ENCODE data around the gene TLR10.

TLR10 gene

DNA sequence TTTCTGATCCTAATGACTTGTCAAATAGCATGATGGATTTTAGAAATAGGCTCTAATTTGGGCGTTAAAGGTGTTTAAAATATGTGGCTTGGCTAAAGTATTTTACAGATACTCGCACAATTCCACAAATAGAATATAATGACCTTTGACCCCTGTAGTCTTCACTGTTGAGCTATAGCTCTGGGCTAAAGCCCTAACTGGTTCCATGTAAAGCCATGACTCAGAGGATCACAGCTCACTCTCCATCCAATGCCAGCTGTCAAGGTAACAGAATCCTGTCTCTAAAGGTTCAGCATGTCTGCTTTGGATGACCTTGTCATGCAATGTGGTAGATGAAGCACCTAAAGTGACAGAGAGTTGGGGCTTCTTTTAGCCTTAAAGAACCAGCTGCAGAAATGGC is 42.5 kb downstream of the TLR10 start:
- no peak for TF ChIP-seq EZH2 (optimal IDR thresholded peaks at IDR 0.05; ENCODE audit: low read depth, low read length)
- no peak for TF ChIP-seq EZH2phosphoT487 (IDR thresholded peaks at IDR 0.05; ENCODE audit: low read length)
- TF ChIP-seq, protein P1, sequence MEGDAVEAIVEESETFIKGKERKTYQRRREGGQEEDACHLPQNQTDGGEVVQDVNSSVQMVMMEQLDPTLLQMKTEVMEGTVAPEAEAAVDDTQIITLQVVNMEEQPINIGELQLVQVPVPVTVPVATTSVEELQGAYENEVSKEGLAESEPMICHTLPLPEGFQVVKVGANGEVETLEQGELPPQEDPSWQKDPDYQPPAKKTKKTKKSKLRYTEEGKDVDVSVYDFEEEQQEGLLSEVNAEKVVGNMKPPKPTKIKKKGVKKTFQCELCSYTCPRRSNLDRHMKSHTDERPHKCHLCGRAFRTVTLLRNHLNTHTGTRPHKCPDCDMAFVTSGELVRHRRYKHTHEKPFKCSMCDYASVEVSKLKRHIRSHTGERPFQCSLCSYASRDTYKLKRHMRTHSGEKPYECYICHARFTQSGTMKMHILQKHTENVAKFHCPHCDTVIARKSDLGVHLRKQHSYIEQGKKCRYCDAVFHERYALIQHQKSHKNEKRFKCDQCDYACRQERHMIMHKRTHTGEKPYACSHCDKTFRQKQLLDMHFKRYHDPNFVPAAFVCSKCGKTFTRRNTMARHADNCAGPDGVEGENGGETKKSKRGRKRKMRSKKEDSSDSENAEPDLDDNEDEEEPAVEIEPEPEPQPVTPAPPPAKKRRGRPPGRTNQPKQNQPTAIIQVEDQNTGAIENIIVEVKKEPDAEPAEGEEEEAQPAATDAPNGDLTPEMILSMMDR (IDR thresholded peaks at IDR 0.05; ENCODE audit: low read length), result no peak

DNA sequence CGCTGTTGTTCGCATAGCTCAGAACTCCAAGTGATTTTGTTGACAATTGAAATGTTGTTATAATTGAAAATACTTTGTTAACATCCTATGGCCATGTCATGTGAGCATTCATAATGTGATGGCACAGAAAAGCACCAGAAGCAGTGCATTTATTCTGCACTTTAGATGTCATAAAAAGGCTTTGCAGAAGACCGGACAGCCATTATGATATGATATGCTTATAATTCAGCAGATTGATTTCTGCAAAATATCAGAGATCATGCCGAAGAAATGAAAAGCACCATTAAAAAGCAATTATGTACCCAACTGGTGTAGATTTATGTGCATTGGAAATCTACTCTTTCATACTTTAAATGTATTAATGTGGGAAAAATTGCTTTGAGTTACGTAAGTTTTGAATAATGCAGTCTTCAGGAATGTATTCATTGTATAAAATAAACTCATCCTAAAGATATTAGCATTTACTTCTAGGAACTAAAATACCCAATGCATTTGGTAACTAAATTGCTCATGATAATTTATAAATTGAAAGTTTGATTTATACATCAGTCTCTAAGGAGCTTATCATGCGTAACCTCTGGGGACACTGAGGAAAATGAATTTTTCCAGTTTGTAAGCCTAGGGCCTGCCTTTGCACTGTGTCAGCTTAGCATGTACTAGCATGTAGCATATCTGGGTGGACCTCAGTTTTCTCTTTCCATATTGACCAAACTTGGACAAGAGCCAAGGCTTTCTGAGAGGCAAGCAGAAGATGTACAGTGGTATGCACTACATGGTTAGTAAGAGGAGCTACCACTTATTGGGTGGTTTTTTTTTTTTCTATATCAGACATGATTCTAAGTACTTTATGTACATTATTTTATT is 43.6 kb downstream of the TLR10 start:
- Histone ChIP-seq H2AFZ (ENCODE audit: low read length) (no peak overlapping the region), H3K27ac (ENCODE audit: low read length) (no peak overlapping the region), H3K4me3 (ENCODE audit: low read length) (no peak overlapping the region), H3K9ac (ENCODE audit: low read length) (no peak overlapping the region), H3K36me3 (replicated peaks; ENCODE audit: insufficient read depth, low read length) (no peaks in the 10 kb centered on the region), H3K4me2 (ENCODE audit: low read depth, low read length) (no peak overlapping the region), H3F3A (ENCODE audit: insufficient read depth, low read length) (no peaks in the 10 kb centered on the region), H4K20me1 (ENCODE audit: insufficient read depth, low read length) (no peaks in the 10 kb centered on the region), H3K9me2 (replicated peaks; ENCODE audit: insufficient read depth, low read length) (no peaks in the 10 kb centered on the region), H3K79me2 (ENCODE audit: low read length) (no peaks in the 10 kb centered on the region), H3K27me3 (replicated peaks; ENCODE audit: insufficient read depth, low read length) (no peaks in the 10 kb centered on the region), H3K4me1 (ENCODE audit: low read length) (peaks cover 5% of the 10 kb centered on the region; the same call in 1 of the 2 replicates), H3K9me3 (replicated peaks; ENCODE audit: insufficient read depth, low read length) (no peaks in the 10 kb centered on the region)
- TF ChIP-seq EZH2 (optimal IDR thresholded peaks at IDR 0.05; ENCODE audit: low read depth, low read length) (no peak), EZH2phosphoT487 (IDR thresholded peaks at IDR 0.05; ENCODE audit: low read length) (no peak)
- TF ChIP-seq, protein P1 (IDR thresholded peaks at IDR 0.05; ENCODE audit: low read length), result no peak
- no peak for DNase-seq

More for the DNA sequence above, 42.5 kb downstream of the TLR10 start:
- Histone ChIP-seq H3K36me3 (replicated peaks; ENCODE audit: insufficient read depth, low read length) (no peaks in the 10 kb centered on the region), H3K9me3 (replicated peaks; ENCODE audit: insufficient read depth, low read length) (no peaks in the 10 kb centered on the region), H3K27ac (ENCODE audit: low read length) (no peak overlapping the region), H3K27me3 (replicated peaks; ENCODE audit: insufficient read depth, low read length) (no peaks in the 10 kb centered on the region), H2AFZ (ENCODE audit: low read length) (no peak overlapping the region), H3K4me3 (ENCODE audit: low read length) (no peak overlapping the region), H3F3A (ENCODE audit: insufficient read depth, low read length) (no peaks in the 10 kb centered on the region), H4K20me1 (ENCODE audit: insufficient read depth, low read length) (no peaks in the 10 kb centered on the region), H3K79me2 (ENCODE audit: low read length) (no peaks in the 10 kb centered on the region), H3K4me1 (ENCODE audit: low read length) (peaks cover 5% of the 10 kb centered on the region; the same call in 1 of the 2 replicates), H3K4me2 (ENCODE audit: low read depth, low read length) (no peak overlapping the region), H3K9me2 (replicated peaks; ENCODE audit: insufficient read depth, low read length) (no peaks in the 10 kb centered on the region), H3K9ac (ENCODE audit: low read length) (no peak overlapping the region)
- no peak for DNase-seq

DNA sequence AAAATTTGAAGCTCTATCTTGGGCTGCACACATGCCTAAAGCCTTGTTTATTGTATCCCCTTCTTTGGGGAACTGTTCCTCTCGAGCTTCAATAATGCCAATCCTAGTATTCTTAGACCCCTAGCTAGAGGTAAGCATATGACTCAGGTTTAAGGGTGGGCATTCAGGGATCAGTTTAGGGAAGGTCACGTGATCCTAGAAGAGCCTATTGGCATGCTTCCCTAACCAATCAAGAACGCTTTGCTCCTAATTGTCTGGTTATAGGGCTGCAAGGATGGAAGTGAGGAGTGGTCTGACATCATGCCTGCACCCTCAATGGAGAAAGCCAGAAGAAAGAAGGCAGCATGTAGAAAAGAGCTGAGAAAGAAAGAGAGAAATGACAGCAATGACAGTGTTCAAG is 46.9 kb downstream of the TLR10 start:
- Histone ChIP-seq H3K4me3 (ENCODE audit: low read length) (no peak overlapping the region), H3F3A (ENCODE audit: insufficient read depth, low read length) (no peaks in the 10 kb centered on the region; the same call in 1 of the 2 replicates), H3K9me2 (replicated peaks; ENCODE audit: insufficient read depth, low read length) (no peaks in the 10 kb centered on the region), H3K9me3 (replicated peaks; ENCODE audit: insufficient read depth, low read length) (no peaks in the 10 kb centered on the region), H3K4me2 (ENCODE audit: low read depth, low read length) (no peak overlapping the region), H3K27ac (ENCODE audit: low read length) (no peak overlapping the region), H3K27me3 (replicated peaks; ENCODE audit: insufficient read depth, low read length) (no peaks in the 10 kb centered on the region), H4K20me1 (ENCODE audit: insufficient read depth, low read length) (no peaks in the 10 kb centered on the region), H3K4me1 (ENCODE audit: low read length) (0 out of 2 replicates have a peak, but pooled peaks cover 5% of the 10 kb centered on the region), H3K9ac (ENCODE audit: low read length) (no peak overlapping the region), H3K36me3 (replicated peaks; ENCODE audit: insufficient read depth, low read length) (no peaks in the 10 kb centered on the region), H2AFZ (ENCODE audit: low read length) (no peak overlapping the region), H3K79me2 (ENCODE audit: low read length) (no peaks in the 10 kb centered on the region)
- DNase-seq, result no peak
- TF ChIP-seq EZH2phosphoT487 (IDR thresholded peaks at IDR 0.05; ENCODE audit: low read length) (no peak), EZH2 (optimal IDR thresholded peaks at IDR 0.05; ENCODE audit: low read depth, low read length) (no peak)

DNA sequence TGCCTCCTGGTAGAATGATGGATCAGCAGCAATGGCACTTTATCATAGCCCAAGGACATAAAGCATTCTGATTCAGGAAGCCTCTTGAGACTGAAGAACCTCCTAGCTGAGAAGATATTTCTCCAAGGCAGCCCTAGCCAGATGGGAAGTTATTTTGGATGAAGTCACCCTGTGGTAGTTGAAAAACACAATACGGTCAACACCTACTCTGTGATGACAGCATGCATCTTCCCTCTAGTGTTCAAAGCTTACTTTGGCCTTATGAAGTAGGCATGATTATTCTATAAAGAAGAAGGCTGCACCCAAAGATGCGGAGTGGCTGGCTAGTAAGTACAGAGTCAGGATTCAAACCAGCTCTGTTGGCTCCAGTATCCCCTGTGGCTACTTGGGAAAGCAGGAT is 47.9 kb downstream of the TLR10 start:
- Histone ChIP-seq H4K20me1 (ENCODE audit: insufficient read depth, low read length) (no peaks in the 10 kb centered on the region), H3K27ac (ENCODE audit: low read length) (no peak overlapping the region), H3K36me3 (replicated peaks; ENCODE audit: insufficient read depth, low read length) (no peaks in the 10 kb centered on the region), H3K4me1 (ENCODE audit: low read length) (0 out of 2 replicates have a peak, but pooled peaks cover 7% of the 10 kb centered on the region), H3K9ac (ENCODE audit: low read length) (no peak overlapping the region), H3K4me2 (ENCODE audit: low read depth, low read length) (no peak overlapping the region), H3F3A (ENCODE audit: insufficient read depth, low read length) (no peaks in the 10 kb centered on the region; the same call in 1 of the 2 replicates), H2AFZ (ENCODE audit: low read length) (no peak overlapping the region), H3K4me3 (ENCODE audit: low read length) (no peak overlapping the region), H3K79me2 (ENCODE audit: low read length) (no peaks in the 10 kb centered on the region), H3K27me3 (replicated peaks; ENCODE audit: insufficient read depth, low read length) (no peaks in the 10 kb centered on the region), H3K9me3 (replicated peaks; ENCODE audit: insufficient read depth, low read length) (no peaks in the 10 kb centered on the region), H3K9me2 (replicated peaks; ENCODE audit: insufficient read depth, low read length) (no peaks in the 10 kb centered on the region)
- TF ChIP-seq EZH2 (optimal IDR thresholded peaks at IDR 0.05; ENCODE audit: low read depth, low read length), result no peak
- TF ChIP-seq, protein P1 (IDR thresholded peaks at IDR 0.05; ENCODE audit: low read length), result no peak
- DNase-seq, result no peak
